Dermis blood vessel endothelial cell (primary cell): ENCODE measurements around the gene RPL10. TPM values are rescaled to one million over a fixed set of nuclear protein-coding genes. Genes with fewer than 3 reads are reported as not detected.
A peak's percentile ranks its signal among the peaks of the same experiment; 100 is the strongest.

ENCODE experiments used
- DNase-seq: peaks from one replicate; pipeline ENCODE4 v3.0.0; 2010
- total RNA-seq: library from RNA; depleted of rRNA; stranded (reverse); fragments of >200 nt; gene quantifications from 2 replicates; pipeline ENCODE4 v1.2.3, GENCODE V29; 2014

The RPL10 gene
- total RNA-seq, 1 donor from 2014 or later: 6,057 TPM

GRCh38 chrX:154401045-154401799, 3.0 kb downstream of the RPL10 start:
- no peak for DNase-seq

- DNase-seq: no peak
These were observed 3.9 kb downstream of the RPL10 start for GRCh38 chrX:154401918-154402621.

- DNase-seq: no peak
These were observed 4.5 kb downstream of the RPL10 start for GRCh38 chrX:154402622-154403127.

GRCh38 chrX:154403192-154403591, 5.0 kb downstream of the RPL10 start:
- DNase-seq: no peak

- DNase-seq: no peak
These were observed 5.7 kb downstream of the RPL10 start for GRCh38 chrX:154403858-154404257.

GRCh38 chrX:154404625-154405192, 6.5 kb downstream of the RPL10 start:
- DNase-seq: no peak

GRCh38 chrX:154408659-154409221, 10.6 kb downstream of the RPL10 start:
- no peak for DNase-seq

GRCh38 chrX:154409222-154409871, 11.2 kb downstream of the RPL10 start, which contains the start of gene DNASE1L1:
Gene DNASE1L1, minus strand, starts transcription at chrX:154409254. Its CDS starts 3,686 bp downstream, at chrX:154405568.
- peak; percentile 92 for DNase-seq

- DNase-seq: peak; percentile 66
These were observed 13.8 kb downstream of the RPL10 start for GRCh38 chrX:154411981-154412340.

GRCh38 chrX:154412468-154412867, 14.3 kb downstream of the RPL10 start:
- no peak for DNase-seq

GRCh38 chrX:154413142-154413541, 15.0 kb downstream of the RPL10 start:
- DNase-seq: no peak

- DNase-seq: no peak
These were observed 19.0 kb downstream of the RPL10 start for GRCh38 chrX:154417157-154417556.

GRCh38 chrX:154419189-154419588, 21.0 kb downstream of the RPL10 start:
- no peak for DNase-seq

GRCh38 chrX:154419688-154420401, 21.7 kb downstream of the RPL10 start:
- DNase-seq: peak; percentile 50

GRCh38 chrX:154420402-154420756, 22.2 kb downstream of the RPL10 start:
- no peak for DNase-seq

- peak; percentile 59 for DNase-seq
These were observed 29.0 kb downstream of the RPL10 start for GRCh38 chrX:154426916-154427770.

- DNase-seq: peak; percentile 95
These were observed 30.3 kb downstream of the RPL10 start, which contains the start of gene ATP6AP1 for GRCh38 chrX:154428176-154429171. Gene ATP6AP1, plus strand, starts transcription at chrX:154428677. Its CDS starts 16 bp downstream, at chrX:154428693.

- DNase-seq: no peak
These were observed 31.5 kb downstream of the RPL10 start for GRCh38 chrX:154429711-154430110.

- DNase-seq: peak; percentile 35
These were observed 32.3 kb downstream of the RPL10 start for GRCh38 chrX:154430479-154430878.

GRCh38 chrX:154430916-154431315, 32.7 kb downstream of the RPL10 start:
- DNase-seq: no peak
